ENCODE data around the gene MVD. TPM values are rescaled to one million over a fixed set of nuclear protein-coding genes. Genes with fewer than 3 reads are reported as not detected.

The MVD gene
- total and polyA plus RNA-seq, 2 of the 13 experiments (the other 11 are each of a cell fraction or from before 2014, with no cell fraction given) = 28.1 to 187 TPM

DNA sequence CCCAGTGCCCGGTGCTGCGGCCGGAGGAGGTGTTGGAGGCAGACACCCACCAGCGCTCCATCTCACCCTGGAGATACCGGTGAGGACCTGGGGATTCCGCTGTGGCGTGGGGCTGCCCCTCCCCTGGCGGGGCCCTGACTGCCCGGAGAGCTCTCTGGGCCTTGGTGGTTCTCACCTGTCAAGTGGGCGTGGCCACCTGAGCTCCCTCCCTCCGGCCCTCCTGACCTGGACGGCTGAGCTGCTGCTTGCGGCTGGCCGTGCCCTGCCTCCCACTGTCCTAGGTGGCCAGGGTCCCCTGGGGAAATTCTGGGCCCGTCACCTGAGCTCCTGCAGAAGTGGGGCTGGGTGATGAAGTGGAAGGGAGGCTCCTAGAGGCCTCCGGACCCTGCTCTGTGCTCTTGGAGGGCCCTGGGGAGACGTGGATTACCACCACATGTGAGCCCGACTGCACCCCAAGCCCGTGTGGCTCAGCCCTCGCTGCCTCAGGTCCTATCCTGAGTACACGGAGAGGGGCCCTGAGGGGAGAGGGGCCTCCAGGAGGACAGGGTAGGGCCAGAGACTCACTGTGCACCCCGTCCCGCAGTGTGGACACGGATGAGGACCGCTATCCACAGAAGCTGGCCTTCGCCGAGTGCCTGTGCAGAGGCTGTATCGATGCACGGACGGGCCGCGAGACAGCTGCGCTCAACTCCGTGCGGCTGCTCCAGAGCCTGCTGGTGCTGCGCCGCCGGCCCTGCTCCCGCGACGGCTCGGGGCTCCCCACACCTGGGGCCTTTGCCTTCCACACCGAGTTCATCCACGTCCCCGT is 23.5 kb downstream of the MVD start (continued):
- TF ChIP-seq DMTF1 (CRISPR knock-in tag; IDR thresholded peaks at IDR 0.05) (no peak), PHB2 (IDR thresholded peaks at IDR 0.05; ENCODE audit: partially characterized antibody) (no peak), ZNF496 (CRISPR knock-in tag; IDR thresholded peaks at IDR 0.05; ENCODE audit: insufficient replicate concordance) (no peak), THAP11 (CRISPR knock-in tag; IDR thresholded peaks at IDR 0.05) (no peak), ZNF574 (CRISPR knock-in tag; IDR thresholded peaks at IDR 0.05) (no peak; the same call in 1 of the 2 replicates), NFIC (IDR thresholded peaks at IDR 0.05; ENCODE audit: low read length) (no peak), ZNF543 (CRISPR knock-in tag; IDR thresholded peaks at IDR 0.05) (0 out of 2 replicates have a peak, but pooled peaks have one; percentile 55), ZSCAN21 (CRISPR knock-in tag; IDR thresholded peaks at IDR 0.05; ENCODE audit: borderline replicate concordance) (no peak), ZNF550 (CRISPR knock-in tag; IDR thresholded peaks at IDR 0.05; ENCODE audit: borderline replicate concordance) (no peak), TEAD3 (CRISPR knock-in tag; optimal IDR thresholded peaks at IDR 0.05; ENCODE audit: borderline replicate concordance) (no peak), ATF7 (IDR thresholded peaks at IDR 0.05) (no peak), ATF7 (CRISPR knock-in tag; IDR thresholded peaks at IDR 0.05) (no peak), AGO1 (IDR thresholded peaks at IDR 0.05; ENCODE audit: low read depth, low read length, poor library complexity, severe bottlenecking) (peak; percentile 23), ZFX (CRISPR knock-in tag; IDR thresholded peaks at IDR 0.05; ENCODE audit: low read depth) (peak; percentile 55; the same call in 1 of the 2 replicates), ZNF569 (CRISPR knock-in tag; IDR thresholded peaks at IDR 0.05; ENCODE audit: borderline replicate concordance) (no peak), ZNF17 (CRISPR knock-in tag; IDR thresholded peaks at IDR 0.05) (no peak), GRHL1 (CRISPR knock-in tag; conservative IDR thresholded peaks at IDR 0.05) (no peak), ARID2 (CRISPR knock-in tag; IDR thresholded peaks at IDR 0.05; ENCODE audit: borderline replicate concordance) (no peak), ZNF782 (CRISPR knock-in tag; IDR thresholded peaks at IDR 0.05; ENCODE audit: borderline replicate concordance) (0 out of 2 replicates have a peak, but pooled peaks have one; percentile 54), AKAP8 (CRISPR knock-in tag; IDR thresholded peaks at IDR 0.05) (no peak; the same call in 1 of the 2 replicates), FOXO1 (CRISPR knock-in tag; IDR thresholded peaks at IDR 0.05) (no peak)
- TF ChIP-seq, protein P1, sequence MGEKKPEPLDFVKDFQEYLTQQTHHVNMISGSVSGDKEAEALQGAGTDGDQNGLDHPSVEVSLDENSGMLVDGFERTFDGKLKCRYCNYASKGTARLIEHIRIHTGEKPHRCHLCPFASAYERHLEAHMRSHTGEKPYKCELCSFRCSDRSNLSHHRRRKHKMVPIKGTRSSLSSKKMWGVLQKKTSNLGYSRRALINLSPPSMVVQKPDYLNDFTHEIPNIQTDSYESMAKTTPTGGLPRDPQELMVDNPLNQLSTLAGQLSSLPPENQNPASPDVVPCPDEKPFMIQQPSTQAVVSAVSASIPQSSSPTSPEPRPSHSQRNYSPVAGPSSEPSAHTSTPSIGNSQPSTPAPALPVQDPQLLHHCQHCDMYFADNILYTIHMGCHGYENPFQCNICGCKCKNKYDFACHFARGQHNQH (CRISPR knock-in tag; IDR thresholded peaks at IDR 0.05) = no peak

Measured in HepG2 (cell line).